HG02763 (cell line): ENCODE data around the gene ZBTB20.

Experiments used
- ATAC-seq: cut with Tn5 transposase; IDR thresholded peaks from one replicate; pipeline ENCODE4 v1.9.1; 2021; ENCODE audit warnings: mild to moderate bottlenecking, moderate library complexity; ENCODE audit not compliant: unreplicated experiment

ZBTB20 gene

DNA sequence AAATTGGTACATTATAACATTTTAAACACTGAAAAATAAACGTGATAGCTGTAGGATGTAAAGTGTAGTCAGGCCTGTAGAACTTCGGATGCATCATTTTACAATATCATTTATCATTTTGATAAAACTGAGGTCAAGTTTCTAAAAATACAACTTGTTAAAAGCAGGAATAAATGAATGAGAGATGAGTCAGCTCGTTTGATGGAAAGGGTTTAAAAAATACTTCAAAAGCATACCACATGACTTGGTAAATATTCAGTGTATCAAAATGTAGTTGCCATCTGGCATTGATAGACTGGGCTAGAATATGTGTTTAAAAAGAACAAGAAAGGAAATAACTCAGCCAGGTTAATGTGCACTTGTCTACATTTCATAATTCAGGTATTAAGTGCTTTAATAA is 496.3 kb downstream of the ZBTB20 start:
- ATAC-seq, result no peak

DNA sequence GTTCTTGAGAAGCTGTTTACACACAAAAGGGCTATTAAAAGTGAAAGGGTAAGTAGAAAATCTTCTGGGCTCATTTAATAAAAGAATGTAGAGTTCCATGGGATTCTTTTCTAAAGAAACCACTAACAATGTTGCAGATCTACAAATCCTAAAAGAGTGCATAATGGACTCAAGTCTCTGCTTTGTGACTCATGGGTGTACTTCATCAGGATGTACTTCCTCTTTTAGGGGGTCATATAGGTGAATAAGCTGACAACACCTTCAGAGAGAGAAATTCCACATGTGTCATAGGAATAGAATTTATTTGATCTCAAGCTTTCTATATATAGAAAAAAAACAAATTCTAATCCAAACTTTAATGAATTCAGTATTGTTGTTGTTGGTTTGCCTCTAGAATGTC is 497.8 kb downstream of the ZBTB20 start:
- ATAC-seq, result no peak

DNA sequence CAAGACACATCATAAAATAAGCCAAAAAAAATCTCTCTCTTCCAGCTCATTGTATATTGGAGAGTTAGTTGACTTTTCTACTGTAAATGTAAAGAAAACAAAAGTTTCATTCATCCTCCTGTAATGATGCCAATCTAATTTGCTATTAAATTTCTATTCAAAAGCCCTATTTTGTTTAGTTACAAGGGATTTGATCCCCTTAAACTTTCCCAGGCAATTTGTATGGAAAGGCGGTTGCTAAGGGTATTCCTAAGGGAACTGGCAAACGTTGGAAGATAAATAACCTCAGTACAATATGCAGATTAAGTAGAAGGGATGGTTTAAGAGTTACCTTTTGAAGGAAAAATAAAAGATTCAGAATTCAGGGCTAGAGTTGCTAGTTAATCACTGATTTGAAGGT is 500.6 kb downstream of the ZBTB20 start:
- no peak for ATAC-seq

GRCh38 chr3:114645392-114645791 is 501.7 kb downstream of the ZBTB20 start:
- ATAC-seq, result no peak

DNA sequence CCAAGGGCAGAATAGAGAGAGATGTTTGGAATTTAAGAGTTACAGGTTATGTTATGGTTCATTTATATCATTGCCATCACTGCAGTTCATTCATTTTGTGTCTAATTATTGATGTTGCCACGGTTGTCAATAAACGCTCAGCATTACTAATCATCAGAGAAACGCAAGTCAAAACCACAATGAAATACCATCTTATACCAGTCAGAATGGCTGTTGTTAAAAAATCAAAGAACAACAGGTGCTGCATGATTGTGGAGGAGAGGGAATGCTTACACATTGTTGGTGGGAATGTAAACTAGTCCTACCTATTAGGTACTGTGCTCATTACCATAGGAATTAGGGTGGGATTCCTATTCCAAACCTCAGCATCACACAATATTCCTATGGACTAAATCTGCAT is 502.7 kb downstream of the ZBTB20 start:
- ATAC-seq, result no peak

GRCh38 chr3:114642951-114643741 is 503.9 kb downstream of the ZBTB20 start:
- ATAC-seq, result no peak

DNA sequence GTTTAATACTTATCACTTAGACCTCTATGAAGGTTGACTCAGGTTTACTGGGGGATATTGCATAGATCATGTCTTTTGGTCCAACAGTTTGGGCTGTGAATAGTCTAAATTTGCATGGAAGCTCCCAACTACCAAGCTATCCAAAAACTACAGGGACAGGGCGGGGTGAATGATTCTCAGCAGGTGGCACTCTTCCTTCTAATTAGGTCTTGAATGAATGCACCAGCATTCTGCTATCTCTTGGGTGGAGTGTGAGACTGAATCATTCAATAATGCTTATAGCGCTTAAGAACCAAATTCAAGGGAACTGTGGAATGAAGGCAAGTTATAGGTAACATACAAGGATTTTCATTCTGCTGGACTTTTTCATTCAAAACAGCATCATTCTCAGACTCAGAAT is 507.0 kb downstream of the ZBTB20 start:
- ATAC-seq, result no peak

GRCh38 chr3:114639171-114639570 is 507.9 kb downstream of the ZBTB20 start:
- ATAC-seq, result no peak

DNA sequence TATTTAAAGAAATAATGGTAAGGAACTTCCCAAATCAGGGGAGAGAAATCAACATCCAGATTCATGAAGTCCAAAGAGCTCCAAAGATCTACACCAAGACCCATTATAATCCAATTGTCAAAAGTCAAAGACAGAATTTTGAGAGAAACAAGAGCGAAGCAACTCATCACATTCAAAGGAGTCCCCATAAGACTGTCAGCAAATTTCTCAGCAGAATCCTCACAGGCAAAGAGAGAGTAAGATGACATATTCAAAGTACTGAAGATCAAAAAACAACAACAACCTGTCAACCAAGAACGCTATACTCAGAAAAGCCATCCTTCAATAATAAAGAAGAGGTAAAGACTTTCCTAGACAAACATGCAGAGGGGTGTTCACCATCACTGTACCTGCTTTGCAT is 511.2 kb downstream of the ZBTB20 start:
- no peak for ATAC-seq

GRCh38 chr3:114634635-114635034 is 512.5 kb downstream of the ZBTB20 start:
- ATAC-seq, result no peak

DNA sequence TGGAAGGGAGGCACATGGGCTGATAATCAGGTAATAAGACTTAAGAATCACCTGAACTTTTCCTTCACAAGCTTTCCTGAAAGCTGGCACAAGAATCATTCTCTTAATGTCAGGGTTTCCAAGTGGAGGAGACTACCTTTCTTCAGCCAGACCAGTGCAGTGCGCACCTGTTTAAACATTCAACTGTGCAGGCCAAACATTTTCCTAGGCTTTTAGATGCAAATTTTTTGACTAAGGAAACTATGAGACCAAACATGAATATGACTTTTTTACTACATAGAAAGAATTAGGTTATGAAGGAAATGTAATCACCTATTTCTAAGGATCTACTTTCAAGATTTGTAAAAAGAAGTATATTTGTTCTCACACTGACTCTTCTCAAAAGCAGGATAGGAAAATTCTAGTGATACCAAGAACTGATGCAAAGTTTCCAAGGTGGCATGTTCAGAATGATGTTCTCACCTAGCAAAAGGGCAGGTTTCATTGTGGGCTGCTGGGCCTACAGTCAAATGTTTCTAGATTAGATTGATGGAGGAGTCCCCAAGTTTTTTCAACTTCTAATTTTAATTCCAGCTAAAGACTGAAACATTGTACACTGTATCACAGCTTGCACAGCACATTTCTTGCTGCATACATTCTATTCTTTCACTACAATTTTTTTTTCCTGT is 514.2 kb downstream of the ZBTB20 start:
- no peak for ATAC-seq

GRCh38 chr3:114627770-114628169 is 519.3 kb downstream of the ZBTB20 start:
- ATAC-seq, result no peak

DNA sequence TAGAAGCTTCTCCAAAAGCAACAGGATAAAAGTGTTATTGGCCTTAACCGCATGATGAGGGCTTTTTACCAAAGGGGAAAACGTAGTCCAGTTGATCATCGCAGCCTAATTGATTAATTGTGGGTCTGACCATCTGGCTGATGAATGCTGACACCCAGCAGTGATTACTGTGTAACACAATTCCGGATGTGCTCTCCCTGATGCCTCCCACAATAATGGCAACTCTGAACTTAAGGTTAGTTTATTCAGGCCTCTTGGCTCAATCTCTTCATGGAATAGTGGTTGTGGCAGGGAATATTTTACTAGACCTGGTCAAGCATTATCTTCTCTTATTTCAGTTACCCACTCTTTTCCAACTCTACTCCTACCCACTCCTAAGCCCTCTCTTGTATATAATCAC is 520.3 kb downstream of the ZBTB20 start:
- ATAC-seq, result no peak

- ATAC-seq, result no peak
Observed at GRCh38 chr3:114624571-114625181, 522.4 kb downstream of the ZBTB20 start.

- ATAC-seq, result no peak
Observed at GRCh38 chr3:114624047-114624445, 523.0 kb downstream of the ZBTB20 start.

DNA sequence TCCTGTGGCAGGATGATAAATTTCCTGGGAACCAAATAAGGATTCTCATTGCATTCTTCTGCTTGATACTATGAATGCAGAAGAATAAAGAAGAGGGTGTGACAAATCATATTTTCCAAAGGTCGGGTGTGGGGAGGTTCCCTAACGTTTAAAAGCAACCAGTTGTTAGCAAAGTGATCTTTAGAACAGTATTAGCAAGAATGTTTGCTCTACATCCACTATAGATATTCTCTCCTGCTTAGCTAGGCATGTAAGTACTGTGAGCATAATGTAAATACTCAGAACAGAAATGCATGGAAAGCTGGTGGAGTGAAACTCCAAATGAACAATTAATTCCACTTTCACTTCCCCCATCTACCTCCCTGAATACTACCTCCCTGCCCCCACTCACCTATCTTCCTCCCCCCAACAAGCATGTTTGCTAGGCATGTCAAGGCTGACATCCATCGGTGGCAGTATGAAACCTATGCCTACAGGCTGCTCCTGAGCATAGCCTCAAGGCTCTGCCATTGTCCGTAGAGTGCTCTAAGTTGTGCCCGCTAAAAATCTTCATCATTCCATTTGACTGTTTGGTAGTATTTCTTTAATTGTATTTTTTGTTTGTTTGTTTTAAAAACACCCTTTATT is 523.6 kb downstream of the ZBTB20 start:
- ATAC-seq, result no peak

DNA sequence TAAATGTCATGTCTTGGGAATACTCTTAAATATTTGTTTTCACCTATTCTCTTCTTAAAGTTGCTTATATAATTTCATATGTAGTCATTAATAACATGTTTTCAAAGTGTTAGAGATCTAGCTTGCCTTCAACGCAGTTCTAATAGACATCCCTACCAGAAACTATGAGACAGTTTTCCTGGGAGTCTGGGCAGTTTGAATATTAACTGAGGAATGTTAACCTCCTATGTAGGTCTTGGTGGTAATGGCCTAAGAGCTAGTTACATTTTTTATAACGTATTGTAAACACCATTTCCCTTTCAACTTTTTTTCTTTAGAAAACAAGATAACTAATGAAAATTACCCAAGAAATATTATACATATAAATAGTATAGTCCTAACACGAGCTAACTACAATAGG is 525.1 kb downstream of the ZBTB20 start:
- ATAC-seq, result no peak

- ATAC-seq, result no peak
Observed at GRCh38 chr3:114619771-114620170, 527.3 kb downstream of the ZBTB20 start.

DNA sequence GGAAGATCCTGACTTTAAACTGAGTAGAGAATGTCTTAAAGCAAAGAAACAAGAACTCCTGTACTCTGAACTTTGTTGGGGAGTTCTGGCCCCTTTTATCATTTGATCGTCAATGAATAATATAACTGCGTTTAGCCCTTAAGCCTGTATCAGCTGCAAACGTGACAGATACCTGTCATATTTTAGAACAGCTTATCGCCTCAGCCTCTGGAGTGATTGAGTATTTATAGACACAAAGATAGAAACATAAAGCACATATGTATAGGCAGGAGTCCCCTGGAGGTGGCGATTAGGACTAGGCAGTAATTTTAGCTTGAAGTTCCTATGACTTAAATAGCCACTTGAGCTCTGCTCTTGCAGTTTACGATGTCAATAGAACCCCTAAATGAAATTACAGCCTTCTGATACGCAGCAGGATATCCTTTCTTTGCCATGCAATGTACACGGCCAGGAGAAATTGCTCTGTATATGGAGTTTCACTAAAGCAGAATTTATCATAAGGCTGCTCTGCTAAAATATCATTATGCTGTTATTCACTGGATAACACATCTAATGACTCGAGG is 531.5 kb downstream of the ZBTB20 start:
- ATAC-seq, result no peak

GRCh38 chr3:114609973-114610630 is 537.0 kb downstream of the ZBTB20 start:
- ATAC-seq, result no peak

- no peak for ATAC-seq
Observed at GRCh38 chr3:114608293-114608692, 538.8 kb downstream of the ZBTB20 start.
